Measurements from ENCODE around the gene KCNQ4. TPM values are rescaled to one million over a fixed set of nuclear protein-coding genes. Genes with fewer than 3 reads are reported as not detected.

Gene KCNQ4
- polyA plus RNA-seq, 3 donors, result 0.13 TPM; not detected in 2

DNA sequence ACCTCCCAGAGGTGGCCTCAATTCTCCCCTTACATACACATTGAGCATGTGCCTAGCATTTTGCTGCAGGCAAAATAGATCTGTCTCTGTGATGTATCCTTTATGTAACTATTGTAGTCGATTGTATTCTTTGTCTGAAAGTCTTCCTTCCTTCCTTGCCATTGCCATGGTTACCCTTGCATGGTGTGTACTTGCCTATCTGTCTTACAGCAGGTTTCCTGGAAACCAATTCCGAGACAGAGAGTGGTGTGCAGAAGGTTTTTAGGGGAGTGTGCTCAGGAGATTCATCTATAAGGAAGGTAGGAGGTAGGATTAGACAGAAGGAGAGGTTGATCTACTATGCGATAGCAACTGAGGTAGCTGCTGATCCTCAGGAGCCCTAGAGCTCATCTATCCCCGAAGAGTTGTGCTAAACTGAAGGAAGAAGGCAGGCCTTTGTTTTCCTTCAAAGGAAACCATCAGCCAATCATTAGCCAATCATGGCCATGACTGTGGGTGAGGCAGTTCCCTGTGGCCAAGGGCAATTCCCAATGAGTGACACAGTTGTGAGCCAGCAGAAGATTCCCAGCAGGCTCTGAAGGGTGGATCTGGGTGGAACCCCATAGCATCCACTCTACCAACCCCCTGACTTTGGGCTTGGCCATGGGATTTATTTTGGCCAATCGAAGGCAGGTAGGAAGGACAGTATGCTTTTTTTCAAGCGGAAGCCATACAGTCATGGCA, 63.6 kb downstream of the KCNQ4 start:
- Histone ChIP-seq H3K4me3 (replicated peaks in 1 of 3; ENCODE audit: low read depth in 2 of 3, low read length in 3 of 3) (no peak overlapping the region), H3K4me2 (replicated peaks; ENCODE audit: extremely low read depth, low read length, poor library complexity, severe bottlenecking) (no peak overlapping the region), H3K36me3 (replicated peaks in 1 of 2; ENCODE audit: control insufficient read depth in 1 of 2, insufficient read depth in 2 of 2, low read length in 2 of 2) (no peaks in the 10 kb centered on the region), H3K79me2 (ENCODE audit: insufficient read depth, low read length) (no peaks in the 10 kb centered on the region), H2AFZ (ENCODE audit: insufficient read depth, low read depth, low read length, poor library complexity, severe bottlenecking) (no peak overlapping the region), H3K9me3 (replicated peaks in 1 of 2; ENCODE audit: control insufficient read depth in 1 of 2, insufficient read depth in 1 of 2, low read length in 2 of 2) (no peaks in the 10 kb centered on the region), H3K27me3 (ENCODE audit: control insufficient read depth in 2 of 2, insufficient read depth in 2 of 2, low read length in 2 of 2) (peaks cover 0 to under 1% of the 10 kb centered on the region in 2 donors), H3K4me1 (ENCODE audit: control insufficient read depth in 1 of 2, insufficient read depth in 2 of 2, low read length in 2 of 2) (peaks cover 6 to 17% of the 10 kb centered on the region in 2 donors), H3K9ac (ENCODE audit: insufficient read depth, low read length, poor library complexity, severe bottlenecking) (no peak overlapping the region), H4K20me1 (ENCODE audit: insufficient read depth, low read length) (no peaks in the 10 kb centered on the region), H3K27ac (ENCODE audit: low read depth in 1 of 2, low read length in 2 of 2) (no peak overlapping the region)
- no peak overlapping the region for H3K4me3 Mint-ChIP-seq
- H3K9me3 Mint-ChIP-seq, result peaks cover 0 to 6% (median 4%) of the 10 kb centered on the region in 7 donors
- H3K36me3 Mint-ChIP-seq, result peaks cover 0 to 6% of the 10 kb centered on the region in 2 donors
- H3K4me1 Mint-ChIP-seq, result peaks cover 23% of the 10 kb centered on the region
- intact Hi-C loops (cut with micrococcal nuclease), result loop anchor here (5.0 to 10.0 kb wide), 3 partner anchors 105 to 252 kb away; no protein-coding TSS in a partner anchor
- DNase-seq, result no peak
- 98% methylated on average over 5 of the region's 6 CpGs for WGBS (ENCODE audit: insufficient coverage)
- H3K27ac Mint-ChIP-seq, result no peak overlapping the region
- TF ChIP-seq, protein P1, sequence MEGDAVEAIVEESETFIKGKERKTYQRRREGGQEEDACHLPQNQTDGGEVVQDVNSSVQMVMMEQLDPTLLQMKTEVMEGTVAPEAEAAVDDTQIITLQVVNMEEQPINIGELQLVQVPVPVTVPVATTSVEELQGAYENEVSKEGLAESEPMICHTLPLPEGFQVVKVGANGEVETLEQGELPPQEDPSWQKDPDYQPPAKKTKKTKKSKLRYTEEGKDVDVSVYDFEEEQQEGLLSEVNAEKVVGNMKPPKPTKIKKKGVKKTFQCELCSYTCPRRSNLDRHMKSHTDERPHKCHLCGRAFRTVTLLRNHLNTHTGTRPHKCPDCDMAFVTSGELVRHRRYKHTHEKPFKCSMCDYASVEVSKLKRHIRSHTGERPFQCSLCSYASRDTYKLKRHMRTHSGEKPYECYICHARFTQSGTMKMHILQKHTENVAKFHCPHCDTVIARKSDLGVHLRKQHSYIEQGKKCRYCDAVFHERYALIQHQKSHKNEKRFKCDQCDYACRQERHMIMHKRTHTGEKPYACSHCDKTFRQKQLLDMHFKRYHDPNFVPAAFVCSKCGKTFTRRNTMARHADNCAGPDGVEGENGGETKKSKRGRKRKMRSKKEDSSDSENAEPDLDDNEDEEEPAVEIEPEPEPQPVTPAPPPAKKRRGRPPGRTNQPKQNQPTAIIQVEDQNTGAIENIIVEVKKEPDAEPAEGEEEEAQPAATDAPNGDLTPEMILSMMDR (IDR thresholded peaks at IDR 0.05), result no peak
- peaks cover 2 to 9% (median 8%) of the 10 kb centered on the region in 3 donors for H3K27me3 Mint-ChIP-seq (ENCODE audit: low read depth in 3 of 3)

DNA sequence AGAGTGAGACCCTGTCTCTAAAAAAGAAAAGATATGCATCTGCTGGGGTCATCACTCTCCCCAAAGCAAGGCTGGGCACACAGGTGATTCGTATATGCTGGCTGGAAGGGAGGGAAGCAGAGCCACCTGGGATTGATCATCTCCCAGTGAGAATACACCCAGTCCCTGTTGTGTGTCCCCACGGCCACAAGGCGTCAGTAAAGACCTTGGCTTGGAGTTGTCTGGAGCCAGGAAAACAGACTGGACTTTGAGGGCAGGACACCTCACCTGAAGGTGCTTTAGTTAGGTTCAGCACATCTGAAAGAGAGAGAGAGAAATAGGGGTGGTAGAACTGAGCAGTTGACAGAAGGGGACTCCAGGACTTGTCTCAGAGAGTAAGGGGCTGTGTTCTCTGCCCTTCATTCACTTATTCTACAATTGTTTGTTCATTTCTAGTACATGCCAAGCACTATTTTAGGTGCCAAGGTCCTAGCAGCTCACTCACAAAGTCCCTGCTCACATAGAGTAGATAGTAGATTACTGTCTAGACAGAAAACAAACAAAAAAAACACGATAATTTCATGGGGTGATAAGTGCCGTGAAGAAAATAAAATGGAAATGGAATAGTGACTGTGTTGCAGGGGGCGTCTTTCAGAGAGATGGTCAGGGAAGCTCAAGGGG, 65.1 kb downstream of the KCNQ4 start:
- no peaks in the 10 kb centered on the region for H3K9me3 Mint-ChIP-seq
- H3K4me1 Mint-ChIP-seq, result peaks cover 27% of the 10 kb centered on the region
- H3K27ac Mint-ChIP-seq, result no peak overlapping the region
- Histone ChIP-seq H2AFZ (ENCODE audit: insufficient read depth, low read depth, low read length, poor library complexity, severe bottlenecking) (no peak overlapping the region), H3K9ac (ENCODE audit: insufficient read depth, low read length, poor library complexity, severe bottlenecking) (no peak overlapping the region), H3K27ac (ENCODE audit: low read depth in 1 of 2, low read length in 2 of 2) (no peak overlapping the region), H3K4me3 (replicated peaks in 1 of 3; ENCODE audit: low read depth in 2 of 3, low read length in 3 of 3) (no peak overlapping the region), H3K4me2 (replicated peaks; ENCODE audit: extremely low read depth, low read length, poor library complexity, severe bottlenecking) (no peak overlapping the region), H3K9me3 (replicated peaks in 1 of 2; ENCODE audit: control insufficient read depth in 1 of 2, insufficient read depth in 1 of 2, low read length in 2 of 2) (no peaks in the 10 kb centered on the region), H4K20me1 (ENCODE audit: insufficient read depth, low read length) (no peaks in the 10 kb centered on the region), H3K79me2 (ENCODE audit: insufficient read depth, low read length) (no peaks in the 10 kb centered on the region), H3K36me3 (replicated peaks in 1 of 2; ENCODE audit: control insufficient read depth in 1 of 2, insufficient read depth in 2 of 2, low read length in 2 of 2) (no peaks in the 10 kb centered on the region), H3K27me3 (ENCODE audit: control insufficient read depth in 2 of 2, insufficient read depth in 2 of 2, low read length in 2 of 2) (no peaks in the 10 kb centered on the region), H3K4me1 (ENCODE audit: control insufficient read depth in 1 of 2, insufficient read depth in 2 of 2, low read length in 2 of 2) (peaks cover 6 to 17% of the 10 kb centered on the region in 2 donors)
- TF ChIP-seq, protein P1 (IDR thresholded peaks at IDR 0.05), result peak; percentile 76
- peaks cover under 1 to 9% (median 4%) of the 10 kb centered on the region in 3 donors for H3K27me3 Mint-ChIP-seq (ENCODE audit: low read depth in 3 of 3)
- no peak overlapping the region for H3K4me3 Mint-ChIP-seq
- 86% methylated on average over 2 of the region's 6 CpGs for WGBS (ENCODE audit: insufficient coverage)
- peaks cover 0 to 2% of the 10 kb centered on the region in 2 donors for H3K36me3 Mint-ChIP-seq
- intact Hi-C loops (cut with micrococcal nuclease), result loop anchor here (2.0 to 10.0 kb wide), 4 partner anchors 104 to 254 kb away; no protein-coding TSS in a partner anchor
- peak; percentile 33 to 57 (median 39) for DNase-seq

Data from CD14-positive monocyte (primary cell).